Measurements from ENCODE around the gene SLC3A2. TPM values are rescaled to one million over a fixed set of nuclear protein-coding genes. Genes with fewer than 3 reads are reported as not detected.
"Not testable (repeated sequence)": the region's sequence is repeated elsewhere in the genome, so short reads cannot be mapped to it uniquely, and the experiment has no call there.

Gene SLC3A2
- total RNA-seq, 1 donor from 2014 or later, result 84.9 TPM

- no peak for DNase-seq
Measured at GRCh38 chr11:62931499-62932278, 51.0 kb downstream of the SLC3A2 start.

- no peak for DNase-seq
Measured at GRCh38 chr11:62933285-62933684, 52.6 kb downstream of the SLC3A2 start.

GRCh38 chr11:62933750-62934495 lies 53.2 kb downstream of the SLC3A2 start:
- no peak for DNase-seq

- no peak for DNase-seq
Measured at GRCh38 chr11:62934496-62934785, 53.7 kb downstream of the SLC3A2 start.

- DNase-seq, result not testable (repeated sequence)
Measured at GRCh38 chr11:62937528-62937927, 56.8 kb downstream of the SLC3A2 start.

Other genes starting within 250 kb of the SLC3A2 start
- gene GANAB, start 234.3 kb upstream of the SLC3A2 start, total RNA-seq, result 237 and 423 TPM in 2 replicates
- 29.6 and 38.0 TPM in 2 replicates for gene INTS5, start 227.6 kb upstream of the SLC3A2 start, total RNA-seq
- gene C11orf98, start 215.7 kb upstream of the SLC3A2 start, total RNA-seq, result 27.5 and 28.6 TPM in 2 replicates
- 5.2 and 5.8 TPM in 2 replicates for gene CSKMT, start 215.6 kb upstream of the SLC3A2 start, total RNA-seq
- 5.0 and 6.1 TPM in 2 replicates for gene UQCC3, start 209.2 kb upstream of the SLC3A2 start, total RNA-seq
- gene LBHD1, start 208.6 kb upstream of the SLC3A2 start, total RNA-seq, result 2.5 and 3.6 TPM in 2 replicates
- 126 and 217 TPM in 2 replicates for gene UBXN1, start 201.8 kb upstream of the SLC3A2 start, total RNA-seq
- gene LRRN4CL, start 191.4 kb upstream of the SLC3A2 start, total RNA-seq, result 0.34 and 0.51 TPM in 2 replicates
- 19.4 and 38.6 TPM in 2 replicates for gene BSCL2, start 173.5 kb upstream of the SLC3A2 start, total RNA-seq
- not detected in 2 replicates for gene GNG3, start 173.2 kb upstream of the SLC3A2 start, total RNA-seq
- 6.5 and 11.1 TPM in 2 replicates for gene HNRNPUL2, start 153.4 kb upstream of the SLC3A2 start, total RNA-seq
- gene TTC9C, start 152.4 kb upstream of the SLC3A2 start, total RNA-seq, result 28.9 and 30.0 TPM in 2 replicates
- gene ZBTB3, start 126.7 kb upstream of the SLC3A2 start, total RNA-seq, result 12.2 and 14.1 TPM in 2 replicates
- gene POLR2G, start 119.3 kb upstream of the SLC3A2 start, total RNA-seq, result 42.7 and 76.1 TPM in 2 replicates
- 35.7 and 40.2 TPM in 2 replicates for gene TAF6L, start 109.5 kb upstream of the SLC3A2 start, total RNA-seq
- gene TMEM179B, start 93.5 kb upstream of the SLC3A2 start, total RNA-seq, result 29.0 and 41.7 TPM in 2 replicates
- 10.7 and 21.8 TPM in 2 replicates for gene TMEM223, start 88.9 kb upstream of the SLC3A2 start, total RNA-seq
- gene NXF1, start 75.5 kb upstream of the SLC3A2 start, total RNA-seq, result 38.1 and 44.2 TPM in 2 replicates
- 34.4 and 36.8 TPM in 2 replicates for gene STX5, start 48.8 kb upstream of the SLC3A2 start, total RNA-seq
- not detected in 2 replicates for gene TEX54, start 48.1 kb upstream of the SLC3A2 start, total RNA-seq
- 39.4 and 46.3 TPM in 2 replicates for gene WDR74, start 41.3 kb upstream of the SLC3A2 start, total RNA-seq
- gene CHRM1, start 40.5 kb downstream of the SLC3A2 start, total RNA-seq, result not detected in 2 replicates
- not detected in 2 replicates for gene SLC22A6, start 104.1 kb downstream of the SLC3A2 start, total RNA-seq
- gene SLC22A8, start 134.9 kb downstream of the SLC3A2 start, total RNA-seq, result not detected in 2 replicates